ENCODE data around the gene TMEM169.
"Not testable (repeated sequence)": the region's sequence is repeated elsewhere in the genome, so short reads cannot be mapped to it uniquely, and the experiment has no call there.

Gene TMEM169

DNA sequence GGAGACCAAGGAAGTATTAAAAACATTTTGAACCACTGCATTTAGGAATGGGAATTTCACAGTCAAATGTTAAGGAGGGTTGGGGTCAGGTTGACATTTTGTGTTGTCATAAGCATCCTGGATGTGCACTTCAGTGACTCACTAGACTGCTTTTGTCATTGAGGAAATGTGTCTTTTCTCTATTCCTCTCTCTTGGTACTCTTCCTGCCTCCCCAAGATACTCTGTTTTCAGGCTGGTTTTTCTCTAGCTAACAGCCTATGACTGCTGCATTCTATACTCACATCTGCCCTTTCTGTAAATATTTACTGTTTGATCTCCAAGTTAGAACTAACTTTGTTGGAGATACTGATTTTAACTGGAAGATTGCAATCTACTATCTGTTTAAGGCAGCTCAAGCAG is 50.9 kb downstream of the TMEM169 start:
- Histone ChIP-seq H3K27me3 (no peaks in the 10 kb centered on the region), H3K4me1 (no peaks in the 10 kb centered on the region; the same call in 1 of the 2 replicates), H3K36me3 (peaks cover 99% of the 10 kb centered on the region), H3K4me3 (ENCODE audit: low read depth, low read length) (no peak overlapping the region), H3K9me3 (no peaks in the 10 kb centered on the region)
- no peak for TF ChIP-seq CTCF (IDR thresholded peaks at IDR 0.05; ENCODE audit: low read depth, low read length)
- no peak for DNase-seq

GRCh38 chr2:216133397-216133796 is 51.7 kb downstream of the TMEM169 start:
- H3K4me1 ChIP-seq: no peaks in the 10 kb centered on the region; the same call in 1 of the 2 replicates
- no peaks in the 10 kb centered on the region for H3K9me3 ChIP-seq
- H3K36me3 ChIP-seq: peaks cover 99% of the 10 kb centered on the region
- no peak for TF ChIP-seq CTCF (IDR thresholded peaks at IDR 0.05; ENCODE audit: low read depth, low read length)
- no peak overlapping the region for H3K4me3 ChIP-seq (ENCODE audit: low read depth, low read length)
- H3K27me3 ChIP-seq: no peaks in the 10 kb centered on the region
- DNase-seq: no peak

DNA sequence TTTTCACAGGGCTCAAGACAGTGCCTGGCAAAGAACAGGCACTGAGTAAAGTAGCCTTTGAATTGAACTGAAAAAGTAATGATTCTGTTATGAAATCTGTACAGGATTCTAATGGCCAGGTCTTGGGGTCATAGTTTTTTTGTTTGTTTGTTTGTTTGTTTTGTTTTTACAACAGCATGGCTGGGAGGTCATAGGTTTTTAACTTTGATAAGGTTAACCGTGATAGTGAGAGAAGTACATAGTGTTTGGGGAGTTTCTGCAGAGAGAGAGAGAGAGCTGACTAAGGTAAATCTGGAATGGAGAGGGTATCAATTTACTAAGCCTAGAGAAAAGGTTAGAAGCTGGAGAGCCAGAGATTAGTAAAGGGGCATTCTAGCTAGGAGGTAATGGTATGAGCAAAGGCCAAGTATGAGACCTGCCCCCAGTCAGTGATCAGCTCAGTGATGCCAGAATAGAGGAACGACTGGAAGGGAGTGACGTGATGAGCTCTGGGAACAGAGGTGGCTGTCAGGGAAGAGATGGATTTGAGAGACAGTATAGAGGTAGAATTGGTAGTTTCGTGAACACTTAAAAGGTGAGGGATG is 53.3 kb downstream of the TMEM169 start:
- TF ChIP-seq CTCF (IDR thresholded peaks at IDR 0.05; ENCODE audit: low read depth, low read length): no peak
- no peaks in the 10 kb centered on the region for H3K27me3 ChIP-seq
- peaks cover 99% of the 10 kb centered on the region for H3K36me3 ChIP-seq
- no peaks in the 10 kb centered on the region; the same call in 1 of the 2 replicates for H3K4me1 ChIP-seq
- no peak overlapping the region for H3K4me3 ChIP-seq (ENCODE audit: low read depth, low read length)
- H3K9me3 ChIP-seq: no peaks in the 10 kb centered on the region
- no peak for DNase-seq

DNA sequence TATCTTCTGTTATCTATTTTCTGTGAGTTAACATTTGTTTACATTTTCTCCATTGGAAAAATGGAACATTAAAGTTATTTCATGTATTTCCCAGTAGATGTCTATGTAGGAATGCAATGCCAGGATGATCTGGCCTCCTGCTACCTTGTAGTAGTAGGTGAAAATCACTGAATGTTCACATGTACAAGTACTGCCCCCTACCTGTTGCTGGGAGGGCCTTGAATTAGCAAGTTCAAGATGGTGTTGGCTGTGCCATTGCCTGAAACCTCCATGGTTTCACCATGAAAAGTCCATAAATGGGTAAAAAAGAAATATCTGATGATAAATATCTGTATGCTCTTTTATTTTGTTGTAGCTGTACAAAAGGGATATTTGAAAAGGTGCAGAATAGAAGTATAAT is 58.2 kb downstream of the TMEM169 start:
- Histone ChIP-seq H3K27me3 (no peaks in the 10 kb centered on the region), H3K4me1 (no peaks in the 10 kb centered on the region), H3K36me3 (peaks cover 97% of the 10 kb centered on the region), H3K9me3 (no peaks in the 10 kb centered on the region), H3K4me3 (ENCODE audit: low read depth, low read length) (no peak overlapping the region)
- DNase-seq: peak; percentile 37
- TF ChIP-seq CTCF (IDR thresholded peaks at IDR 0.05; ENCODE audit: low read depth, low read length): peak; percentile 63

- not testable (repeated sequence) for DNase-seq; H3K27me3 ChIP-seq; H3K9me3 ChIP-seq; H3K4me1 ChIP-seq; H3K4me3 ChIP-seq (ENCODE audit: low read depth, low read length)
- H3K36me3 ChIP-seq: peaks cover 98% of the 10 kb centered on the region
Measured at GRCh38 chr2:216141516-216141915, 59.8 kb downstream of the TMEM169 start.

DNA sequence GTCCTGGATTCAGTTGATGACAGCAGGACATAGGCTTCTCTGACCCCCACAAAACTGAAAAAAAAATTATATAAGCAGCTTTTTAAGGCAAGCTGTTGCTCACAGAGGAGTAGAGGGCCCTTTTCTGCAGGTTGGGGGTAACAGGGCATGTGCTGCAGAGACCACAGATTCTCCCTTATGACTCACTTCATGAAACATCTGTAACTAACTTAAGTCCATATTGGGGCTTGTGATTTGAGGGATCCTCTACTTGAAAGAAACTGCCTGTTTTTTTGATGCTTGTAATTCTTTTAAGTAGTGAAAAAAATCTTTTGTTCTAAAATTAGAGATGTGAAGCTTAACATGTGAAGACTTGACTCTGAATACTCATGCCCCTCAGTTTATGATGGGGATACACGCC is 60.8 kb downstream of the TMEM169 start:
- no peak for TF ChIP-seq CTCF (IDR thresholded peaks at IDR 0.05; ENCODE audit: low read depth, low read length)
- DNase-seq: no peak
- Histone ChIP-seq H3K4me1 (no peaks in the 10 kb centered on the region), H3K9me3 (no peaks in the 10 kb centered on the region), H3K4me3 (ENCODE audit: low read depth, low read length) (no peak overlapping the region), H3K36me3 (peaks cover 97% of the 10 kb centered on the region), H3K27me3 (no peaks in the 10 kb centered on the region)

DNA sequence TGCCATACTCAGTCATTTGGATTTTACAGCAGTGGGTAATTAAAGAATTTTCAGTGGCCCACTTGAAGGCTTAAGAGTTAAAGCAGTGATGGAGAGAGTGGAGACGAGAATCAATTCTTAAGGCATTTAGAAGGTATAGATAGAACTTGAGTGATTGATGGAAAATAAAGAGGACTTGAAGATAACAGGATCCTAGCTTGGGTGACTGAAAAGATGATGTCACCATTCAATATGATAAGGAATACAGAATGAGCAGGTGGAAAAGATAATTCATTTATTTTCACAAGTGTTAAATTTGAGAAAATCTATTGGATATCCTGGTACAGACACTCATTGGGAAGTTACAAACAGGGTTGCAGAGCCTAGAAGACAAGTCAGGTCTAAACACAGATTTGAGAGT is 62.7 kb downstream of the TMEM169 start:
- TF ChIP-seq CTCF (IDR thresholded peaks at IDR 0.05; ENCODE audit: low read depth, low read length): no peak
- Histone ChIP-seq H3K36me3 (peaks cover 94% of the 10 kb centered on the region), H3K27me3 (no peaks in the 10 kb centered on the region), H3K9me3 (no peaks in the 10 kb centered on the region), H3K4me3 (ENCODE audit: low read depth, low read length) (no peak overlapping the region), H3K4me1 (no peaks in the 10 kb centered on the region)
- DNase-seq: no peak

All from BE2C (cell line).